Omental fat pad (tissue), 4 donors: ENCODE measurements around the gene CDON. TPM values are rescaled to one million over a fixed set of nuclear protein-coding genes. Genes with fewer than 3 reads are reported as not detected.

Experiments
- ATAC-seq: fragments of 150-250 bp; one replicate; pipeline ENCODE4 v1.9.1; 2016; ENCODE audit warnings: mild to moderate bottlenecking, moderate library complexity; ENCODE audit not compliant: low FRiP score
- DNase-seq: peaks from one replicate; pipeline ENCODE4 v3.0.0-alpha.2; 2019; ENCODE audit warnings: low spot score
- CTCF ChIP-seq, 3 donors: fragments of 450-650 bp; IDR thresholded peaks; one replicate each; pipeline ENCODE4 v1.5.1; 2016 to 2017; ENCODE audit warnings: antibody characterized with exemption in 3 of 3, mild to moderate bottlenecking in 3 of 3, moderate library complexity in 2 of 3
- total RNA-seq, 4 donors: library from RNA; depleted of rRNA; stranded (reverse); fragments of >200 nt; gene quantifications; one replicate each; pipeline ENCODE4 v1.1.0, GENCODE V29; 2016

Gene CDON
- total RNA-seq, 4 donors from 2014 or later = 13.1 to 159 (median 43.4) TPM

- no peak for ATAC-seq
- TF ChIP-seq CTCF (IDR thresholded peaks at IDR 0.05) = no peak
These were observed 80.3 kb downstream of the CDON start for GRCh38 chr11:125982348-125982730.

GRCh38 chr11:125980436-125980835 is 82.2 kb downstream of the CDON start:
- TF ChIP-seq CTCF (IDR thresholded peaks at IDR 0.05) = no peak
- no peak for ATAC-seq
- DNase-seq = no peak

More at GRCh38 chr11:125982348-125982730, 80.3 kb downstream of the CDON start:
- DNase-seq = no peak

GRCh38 chr11:125979511-125979910 is 83.2 kb downstream of the CDON start:
- DNase-seq (no peak), ATAC-seq (no peak)
- no peak for TF ChIP-seq CTCF (IDR thresholded peaks at IDR 0.05)

GRCh38 chr11:125978778-125979407 is 83.8 kb downstream of the CDON start:
- DNase-seq (no peak), ATAC-seq (no peak)
- no peak for TF ChIP-seq CTCF (IDR thresholded peaks at IDR 0.05)

GRCh38 chr11:125978181-125978716 is 84.4 kb downstream of the CDON start:
- TF ChIP-seq CTCF (IDR thresholded peaks at IDR 0.05) = no peak
- ATAC-seq = no peak

GRCh38 chr11:125977333-125977732 is 85.3 kb downstream of the CDON start:
- ATAC-seq (no peak), DNase-seq (no peak)
- TF ChIP-seq CTCF (IDR thresholded peaks at IDR 0.05) = no peak

More at GRCh38 chr11:125978181-125978716, 84.4 kb downstream of the CDON start:
- DNase-seq = no peak

- ATAC-seq = no peak
- TF ChIP-seq CTCF (IDR thresholded peaks at IDR 0.05) = no peak
These were observed 86.5 kb downstream of the CDON start for GRCh38 chr11:125976156-125976555.

More at GRCh38 chr11:125976156-125976555, 86.5 kb downstream of the CDON start:
- no peak for DNase-seq
